ENCODE data around the gene FCRL2.
"Not testable (repeated sequence)": the region's sequence is repeated elsewhere in the genome, so short reads cannot be mapped to it uniquely, and the experiment has no call there.

The FCRL2 gene

DNA sequence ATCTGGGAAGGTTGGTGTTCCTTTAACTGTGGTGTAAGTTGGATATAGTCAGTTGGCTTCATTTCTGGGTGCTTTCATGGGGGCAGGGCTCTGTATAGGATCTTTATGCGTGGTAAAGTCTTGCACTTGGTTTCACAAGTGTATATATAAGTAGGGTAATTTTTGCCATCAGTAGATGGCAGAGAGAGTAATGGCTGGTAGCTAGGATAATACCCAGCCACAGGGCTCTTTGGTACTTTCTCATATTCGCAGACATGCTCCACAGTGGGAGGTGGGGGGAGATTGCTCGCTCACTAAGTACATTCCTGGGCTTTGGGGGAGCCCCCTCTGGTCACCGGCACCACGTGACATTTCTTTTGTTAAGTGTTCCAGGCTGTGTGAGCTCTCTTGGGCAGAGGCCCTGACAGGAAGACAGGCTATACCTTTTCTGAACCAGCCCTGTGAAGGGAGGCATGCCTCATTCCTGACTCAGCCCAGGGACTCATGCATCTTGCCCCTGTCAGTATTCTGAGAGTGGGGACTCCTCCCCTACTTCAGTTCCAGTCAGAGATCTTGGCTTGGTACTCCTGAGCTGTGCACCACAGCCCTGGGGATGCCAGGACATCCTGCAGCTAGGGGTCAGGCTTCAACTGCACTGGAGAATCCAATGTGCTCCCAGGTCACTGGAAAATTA, 37.6 kb downstream of the FCRL2 start:
- Histone ChIP-seq H3K27ac (ENCODE audit: poor library complexity, severe bottlenecking) (no peak overlapping the region), H3K4me1 (ENCODE audit: insufficient read depth, poor library complexity, severe bottlenecking) (no peaks in the 10 kb centered on the region), H3K4me3 (ENCODE audit: severe bottlenecking) (no peak overlapping the region), H3K9me3 (ENCODE audit: severe bottlenecking) (no peaks in the 10 kb centered on the region), H3K27me3 (ENCODE audit: insufficient read depth, poor library complexity, severe bottlenecking) (no peaks in the 10 kb centered on the region), H3K36me3 (ENCODE audit: low read depth) (no peaks in the 10 kb centered on the region)
- TF ChIP-seq, protein P1, sequence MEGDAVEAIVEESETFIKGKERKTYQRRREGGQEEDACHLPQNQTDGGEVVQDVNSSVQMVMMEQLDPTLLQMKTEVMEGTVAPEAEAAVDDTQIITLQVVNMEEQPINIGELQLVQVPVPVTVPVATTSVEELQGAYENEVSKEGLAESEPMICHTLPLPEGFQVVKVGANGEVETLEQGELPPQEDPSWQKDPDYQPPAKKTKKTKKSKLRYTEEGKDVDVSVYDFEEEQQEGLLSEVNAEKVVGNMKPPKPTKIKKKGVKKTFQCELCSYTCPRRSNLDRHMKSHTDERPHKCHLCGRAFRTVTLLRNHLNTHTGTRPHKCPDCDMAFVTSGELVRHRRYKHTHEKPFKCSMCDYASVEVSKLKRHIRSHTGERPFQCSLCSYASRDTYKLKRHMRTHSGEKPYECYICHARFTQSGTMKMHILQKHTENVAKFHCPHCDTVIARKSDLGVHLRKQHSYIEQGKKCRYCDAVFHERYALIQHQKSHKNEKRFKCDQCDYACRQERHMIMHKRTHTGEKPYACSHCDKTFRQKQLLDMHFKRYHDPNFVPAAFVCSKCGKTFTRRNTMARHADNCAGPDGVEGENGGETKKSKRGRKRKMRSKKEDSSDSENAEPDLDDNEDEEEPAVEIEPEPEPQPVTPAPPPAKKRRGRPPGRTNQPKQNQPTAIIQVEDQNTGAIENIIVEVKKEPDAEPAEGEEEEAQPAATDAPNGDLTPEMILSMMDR (IDR thresholded peaks at IDR 0.05; ENCODE audit: poor library complexity, severe bottlenecking): no peak
- ATAC-seq (ENCODE audit: low read depth) (peak; percentile 61; the same call in 1 of the 3 replicates), DNase-seq (ENCODE audit: low spot score) (no peak)

DNA sequence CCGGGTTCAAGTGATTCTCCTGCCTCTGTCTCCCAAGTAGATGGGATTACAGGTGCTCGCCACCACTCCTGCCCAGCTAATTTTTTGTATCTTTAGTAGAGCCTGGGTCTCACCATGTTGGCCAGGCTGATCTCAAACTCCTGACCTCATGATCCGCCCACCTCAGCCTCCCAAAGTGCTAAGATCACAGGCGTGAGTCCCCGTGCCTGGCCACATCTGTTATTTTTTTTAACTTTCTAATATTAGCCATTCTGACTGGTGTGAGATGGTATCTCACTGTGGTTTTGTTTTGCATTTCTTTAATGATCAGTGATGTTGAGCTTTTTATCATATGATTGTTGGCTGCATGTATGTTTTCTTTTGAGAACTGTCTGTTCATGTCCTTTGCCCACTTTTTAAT, 40.9 kb downstream of the FCRL2 start:
- DNase-seq (ENCODE audit: low spot score); H3K9me3 ChIP-seq (ENCODE audit: severe bottlenecking); H3K27me3 ChIP-seq (ENCODE audit: insufficient read depth, poor library complexity, severe bottlenecking); ATAC-seq (ENCODE audit: low read depth); H3K4me1 ChIP-seq (ENCODE audit: insufficient read depth, poor library complexity, severe bottlenecking); H3K27ac ChIP-seq (ENCODE audit: poor library complexity, severe bottlenecking); H3K4me3 ChIP-seq (ENCODE audit: severe bottlenecking); H3K36me3 ChIP-seq (ENCODE audit: low read depth): not testable (repeated sequence)

DNA sequence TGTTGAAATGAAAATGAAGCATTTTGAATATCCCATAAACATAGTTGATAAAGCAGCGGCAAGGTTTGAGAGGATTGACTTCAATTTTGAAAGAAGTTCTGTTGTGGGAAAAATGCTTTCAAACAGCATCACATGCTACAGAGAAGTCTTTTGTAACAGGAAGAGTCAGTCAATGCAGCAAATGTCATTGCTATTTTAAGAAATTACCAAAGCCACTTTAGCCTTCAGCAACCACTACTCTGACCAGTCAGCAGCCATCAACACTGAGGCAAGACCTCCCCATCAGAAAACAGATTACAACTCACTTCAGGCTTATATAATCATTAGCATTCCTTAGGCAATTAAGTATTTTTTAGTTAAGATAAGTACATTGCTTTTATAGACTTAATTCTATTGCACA, 42.6 kb downstream of the FCRL2 start:
- Histone ChIP-seq H3K9me3 (ENCODE audit: severe bottlenecking) (no peaks in the 10 kb centered on the region), H3K36me3 (ENCODE audit: low read depth) (no peaks in the 10 kb centered on the region), H3K4me3 (ENCODE audit: severe bottlenecking) (no peak overlapping the region), H3K27me3 (ENCODE audit: insufficient read depth, poor library complexity, severe bottlenecking) (no peaks in the 10 kb centered on the region), H3K27ac (ENCODE audit: poor library complexity, severe bottlenecking) (no peak overlapping the region), H3K4me1 (ENCODE audit: insufficient read depth, poor library complexity, severe bottlenecking) (no peaks in the 10 kb centered on the region)
- no peak for DNase-seq (ENCODE audit: low spot score)
- ATAC-seq (ENCODE audit: low read depth): no peak
- TF ChIP-seq, protein P1 (IDR thresholded peaks at IDR 0.05; ENCODE audit: poor library complexity, severe bottlenecking): no peak

DNA sequence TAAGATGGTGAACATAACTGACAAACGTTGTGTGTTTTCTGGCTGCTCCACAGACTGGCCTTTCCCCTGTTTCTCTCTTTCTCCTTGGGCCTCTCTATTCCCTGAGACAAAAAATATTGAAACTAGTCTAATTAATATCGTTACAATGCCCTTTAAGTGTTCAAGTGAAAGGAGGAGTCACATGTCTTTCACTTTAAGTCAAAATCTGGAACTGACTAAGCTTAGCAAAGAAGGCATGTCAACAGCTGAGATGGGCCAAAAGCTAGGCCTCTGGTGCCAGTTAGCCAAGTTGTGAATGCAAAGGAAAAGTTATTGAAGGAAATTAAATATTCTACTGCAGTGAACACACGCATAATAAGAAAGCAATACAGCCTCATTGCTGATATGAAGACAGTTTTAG, 44.2 kb downstream of the FCRL2 start:
- Histone ChIP-seq H3K4me3 (ENCODE audit: severe bottlenecking) (no peak overlapping the region), H3K27ac (ENCODE audit: poor library complexity, severe bottlenecking) (no peak overlapping the region), H3K27me3 (ENCODE audit: insufficient read depth, poor library complexity, severe bottlenecking) (no peaks in the 10 kb centered on the region), H3K9me3 (ENCODE audit: severe bottlenecking) (no peaks in the 10 kb centered on the region), H3K36me3 (ENCODE audit: low read depth) (no peaks in the 10 kb centered on the region), H3K4me1 (ENCODE audit: insufficient read depth, poor library complexity, severe bottlenecking) (no peaks in the 10 kb centered on the region)
- no peak for DNase-seq (ENCODE audit: low spot score)
- ATAC-seq (ENCODE audit: low read depth): no peak
- TF ChIP-seq, protein P1 (IDR thresholded peaks at IDR 0.05; ENCODE audit: poor library complexity, severe bottlenecking): no peak

DNA sequence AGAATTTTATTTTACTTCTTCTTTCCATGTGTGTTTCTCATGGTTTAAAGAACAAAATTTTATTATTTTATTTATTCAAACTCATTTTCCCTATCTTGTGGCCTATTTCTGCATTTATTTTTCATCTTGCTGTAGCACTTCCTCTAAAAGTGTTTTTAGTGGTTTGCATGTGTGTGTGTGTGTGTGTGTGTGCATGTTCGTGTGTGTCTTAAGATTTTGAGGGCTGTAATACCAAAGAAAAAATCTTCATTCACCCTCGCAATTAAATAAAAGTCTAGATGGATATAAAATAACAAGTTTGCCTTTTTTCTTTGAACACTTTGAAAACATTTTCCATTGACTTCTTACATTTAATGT, 51.7 kb downstream of the FCRL2 start:
- H3K4me3 ChIP-seq (ENCODE audit: severe bottlenecking): no peak overlapping the region
- H3K9me3 ChIP-seq (ENCODE audit: severe bottlenecking): no peaks in the 10 kb centered on the region
- H3K27me3 ChIP-seq (ENCODE audit: insufficient read depth, poor library complexity, severe bottlenecking): no peaks in the 10 kb centered on the region
- no peaks in the 10 kb centered on the region for H3K4me1 ChIP-seq (ENCODE audit: insufficient read depth, poor library complexity, severe bottlenecking)
- no peaks in the 10 kb centered on the region for H3K36me3 ChIP-seq (ENCODE audit: low read depth)
- DNase-seq (ENCODE audit: low spot score): no peak
- TF ChIP-seq, protein P1 (IDR thresholded peaks at IDR 0.05; ENCODE audit: poor library complexity, severe bottlenecking): no peak
- H3K27ac ChIP-seq (ENCODE audit: poor library complexity, severe bottlenecking): no peak overlapping the region
- no peak for ATAC-seq (ENCODE audit: low read depth)
